Measurements from ENCODE around the gene ACTA1.
"Not testable (repeated sequence)": the region's sequence is repeated elsewhere in the genome, so short reads cannot be mapped to it uniquely, and the experiment has no call there.

The ACTA1 gene

GRCh38 chr1:229409616-229410369, 24.1 kb downstream of the ACTA1 start:
- DNase-seq (ENCODE audit: low read depth) = no peak

DNA sequence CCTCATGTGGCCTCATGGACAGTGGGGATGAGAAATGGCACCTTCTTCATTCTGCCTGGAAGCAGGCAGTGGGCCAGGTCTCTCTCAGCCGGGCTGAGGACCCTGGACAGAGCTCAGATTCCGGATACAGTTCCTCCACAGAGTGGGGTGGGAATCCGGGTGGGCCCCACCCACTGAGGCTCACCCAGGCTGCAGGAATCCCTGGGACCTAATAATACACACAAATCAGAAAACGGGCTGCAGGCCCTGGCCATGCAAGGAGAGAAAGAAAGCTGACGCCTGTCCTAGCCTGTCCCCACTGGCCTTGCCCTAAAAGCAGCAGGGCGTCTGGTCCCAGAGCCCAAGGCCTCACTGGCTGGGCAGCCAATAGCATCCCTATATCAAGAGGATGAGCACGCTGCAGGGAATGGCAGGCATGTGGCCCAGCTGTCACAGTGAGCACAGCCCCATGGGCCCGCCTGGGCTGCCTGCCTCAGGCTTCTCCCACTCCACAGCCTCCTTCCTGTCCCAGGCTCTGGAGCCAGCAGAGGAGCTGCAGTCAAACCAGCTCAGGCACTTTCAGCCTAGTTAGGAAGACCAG, 25.3 kb downstream of the ACTA1 start:
- DNase-seq (ENCODE audit: low read depth) = no peak

DNA sequence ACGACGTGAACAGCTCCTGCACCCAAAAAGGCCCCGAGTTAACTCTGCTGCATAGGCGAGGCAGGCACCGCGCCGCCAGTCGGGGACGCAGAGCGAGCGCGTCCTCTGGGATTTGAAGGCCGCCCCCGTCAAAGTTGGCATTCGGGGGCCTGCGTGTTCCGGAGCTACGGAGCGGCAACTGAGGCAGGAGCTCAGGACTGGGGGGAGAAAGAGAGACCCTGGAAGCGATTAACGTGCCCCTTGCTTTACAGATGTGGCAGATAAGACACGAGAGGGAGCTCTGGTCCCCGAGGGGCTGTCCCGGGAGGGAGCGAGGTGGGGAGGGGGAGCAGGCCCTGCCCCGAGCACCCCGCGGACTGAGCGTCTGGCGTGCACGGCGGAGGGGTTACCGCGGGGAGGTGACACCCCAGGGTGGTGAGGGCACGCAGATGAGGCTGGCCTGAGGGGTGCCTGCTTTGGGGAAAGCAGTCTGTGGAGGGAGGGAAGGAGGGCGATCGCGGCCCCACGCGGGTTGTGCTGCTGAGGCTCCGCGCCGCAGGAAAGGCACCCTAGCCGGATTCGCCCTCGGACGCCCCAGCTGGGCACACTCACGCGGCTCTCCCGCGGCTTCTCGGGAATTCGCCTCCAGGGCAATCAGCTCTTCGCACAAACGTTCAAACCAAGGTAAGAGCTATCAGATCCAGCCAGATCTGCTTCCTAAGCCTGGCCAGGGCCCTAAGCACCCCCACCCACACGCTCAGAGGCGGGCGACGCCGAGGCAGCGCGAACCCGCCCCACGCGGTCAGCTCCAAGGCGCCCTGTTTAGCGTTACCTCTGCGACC, 26.5 kb downstream of the ACTA1 start:
- DNase-seq (ENCODE audit: low read depth) = no peak

GRCh38 chr1:229406798-229407197, 27.1 kb downstream of the ACTA1 start:
- DNase-seq (ENCODE audit: low read depth) = no peak

DNA sequence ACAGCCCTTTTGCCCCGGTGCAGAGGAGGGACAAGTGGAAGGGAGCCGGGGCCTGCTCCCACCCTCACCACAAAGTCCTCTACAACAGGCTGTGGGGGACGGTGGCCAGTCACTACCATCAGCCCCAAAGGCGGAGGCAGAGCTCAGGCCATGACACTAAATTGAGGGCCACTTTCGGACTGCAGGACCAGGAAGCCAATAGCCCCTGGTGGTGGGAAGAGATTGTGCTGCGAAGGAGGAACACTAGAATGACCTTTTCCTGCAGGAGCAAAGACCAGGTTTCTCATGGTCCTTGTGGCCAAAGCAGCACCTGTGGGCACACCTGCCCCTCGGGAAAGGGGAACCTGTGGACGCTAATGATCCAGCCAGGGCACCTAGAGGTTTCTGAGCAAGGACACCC, 30.3 kb downstream of the ACTA1 start:
- no peak for DNase-seq (ENCODE audit: low read depth)

GRCh38 chr1:229402993-229403392, 30.9 kb downstream of the ACTA1 start:
- no peak for DNase-seq (ENCODE audit: low read depth)

- not testable (repeated sequence) for DNase-seq (ENCODE audit: low read depth)
These were observed 31.6 kb downstream of the ACTA1 start for GRCh38 chr1:229402329-229402728.

GRCh38 chr1:229397762-229398161, 36.1 kb downstream of the ACTA1 start:
- DNase-seq (ENCODE audit: low read depth) = no peak

GRCh38 chr1:229396585-229397206, 37.2 kb downstream of the ACTA1 start:
- DNase-seq (ENCODE audit: low read depth) = no peak

DNA sequence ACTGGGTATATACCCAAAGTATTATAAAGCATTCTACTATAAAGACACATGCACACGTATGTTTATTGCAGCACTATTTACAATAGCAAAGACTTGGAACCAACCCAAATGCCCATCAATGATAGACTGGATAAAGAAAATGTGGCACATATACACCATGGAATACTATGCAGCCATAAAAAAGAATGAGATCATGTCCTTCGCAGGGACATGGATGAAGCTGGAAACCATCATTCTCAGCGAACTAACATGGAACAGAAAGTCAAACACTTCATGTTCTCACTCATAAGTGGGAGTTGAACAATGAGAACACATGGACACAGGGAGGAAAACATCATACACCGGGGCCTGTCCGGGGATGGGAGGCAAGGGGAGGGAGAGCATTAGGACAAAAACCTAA, 39.4 kb downstream of the ACTA1 start:
- DNase-seq (ENCODE audit: low read depth) = not testable (repeated sequence)

GRCh38 chr1:229392936-229393335, 41.0 kb downstream of the ACTA1 start:
- DNase-seq (ENCODE audit: low read depth) = no peak

GRCh38 chr1:229390130-229390529, 43.8 kb downstream of the ACTA1 start:
- DNase-seq (ENCODE audit: low read depth) = no peak

GRCh38 chr1:229388897-229389580, 44.9 kb downstream of the ACTA1 start:
- DNase-seq (ENCODE audit: low read depth) = no peak

GRCh38 chr1:229385853-229386456, 47.9 kb downstream of the ACTA1 start:
- DNase-seq (ENCODE audit: low read depth) = no peak

DNA sequence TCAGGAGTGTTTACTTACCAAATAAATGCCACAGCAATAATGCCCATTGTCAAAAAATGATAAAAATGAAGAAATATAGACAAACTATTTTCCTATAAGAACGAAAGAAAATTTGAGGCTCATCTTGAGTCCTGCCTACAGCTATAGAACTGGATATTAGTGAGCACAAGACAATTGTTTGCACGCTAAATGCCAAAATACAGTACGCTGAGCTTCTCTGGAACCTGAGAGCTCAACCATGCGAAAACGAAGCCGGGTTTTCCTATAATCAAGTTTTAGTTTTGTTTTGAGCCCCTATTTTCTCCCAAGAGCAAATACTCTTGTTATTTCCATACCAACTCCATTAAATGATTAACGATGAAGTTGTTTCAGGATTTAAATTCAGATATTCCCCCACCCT, 49.1 kb downstream of the ACTA1 start:
- no peak for DNase-seq (ENCODE audit: low read depth)

DNA sequence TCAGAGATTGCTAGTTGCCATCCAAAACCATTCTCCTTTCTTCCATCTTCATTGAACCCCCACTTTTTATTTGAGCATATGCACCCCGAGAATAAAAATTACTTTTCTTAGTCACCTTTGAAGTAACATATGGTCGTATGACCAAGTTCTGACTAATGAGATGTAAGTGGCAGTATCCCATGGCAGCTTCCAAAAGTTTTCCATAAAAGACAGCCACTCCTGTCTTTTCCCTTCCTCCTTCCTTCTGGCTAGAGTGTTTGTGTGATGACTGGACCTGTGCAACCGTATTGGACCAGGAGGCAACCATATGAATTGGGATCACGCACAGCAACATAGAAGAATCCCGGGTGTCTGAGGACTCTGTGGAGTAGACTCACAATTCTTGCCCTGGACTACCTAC, 49.9 kb downstream of the ACTA1 start:
- no peak for DNase-seq (ENCODE audit: low read depth)

- no peak for DNase-seq (ENCODE audit: low read depth)
These were observed 50.7 kb downstream of the ACTA1 start for GRCh38 chr1:229383188-229383587.

All from stimulated activated CD8-positive, alpha-beta memory T cell treated with anti-CD3 and anti-CD28 coated beads, Interleukin-15, amount 100 ng/mL, for 1 hour (primary cell).